ENCODE measurements around the gene CAMKK1. TPM values are rescaled to one million over a fixed set of nuclear protein-coding genes. Genes with fewer than 3 reads are reported as not detected.

CAMKK1 gene
- total and polyA plus RNA-seq, 2 donors (not counting 3 experiments of a cell fraction or from before 2014, with no cell fraction given): 4.5 to 6.1 TPM

DNA sequence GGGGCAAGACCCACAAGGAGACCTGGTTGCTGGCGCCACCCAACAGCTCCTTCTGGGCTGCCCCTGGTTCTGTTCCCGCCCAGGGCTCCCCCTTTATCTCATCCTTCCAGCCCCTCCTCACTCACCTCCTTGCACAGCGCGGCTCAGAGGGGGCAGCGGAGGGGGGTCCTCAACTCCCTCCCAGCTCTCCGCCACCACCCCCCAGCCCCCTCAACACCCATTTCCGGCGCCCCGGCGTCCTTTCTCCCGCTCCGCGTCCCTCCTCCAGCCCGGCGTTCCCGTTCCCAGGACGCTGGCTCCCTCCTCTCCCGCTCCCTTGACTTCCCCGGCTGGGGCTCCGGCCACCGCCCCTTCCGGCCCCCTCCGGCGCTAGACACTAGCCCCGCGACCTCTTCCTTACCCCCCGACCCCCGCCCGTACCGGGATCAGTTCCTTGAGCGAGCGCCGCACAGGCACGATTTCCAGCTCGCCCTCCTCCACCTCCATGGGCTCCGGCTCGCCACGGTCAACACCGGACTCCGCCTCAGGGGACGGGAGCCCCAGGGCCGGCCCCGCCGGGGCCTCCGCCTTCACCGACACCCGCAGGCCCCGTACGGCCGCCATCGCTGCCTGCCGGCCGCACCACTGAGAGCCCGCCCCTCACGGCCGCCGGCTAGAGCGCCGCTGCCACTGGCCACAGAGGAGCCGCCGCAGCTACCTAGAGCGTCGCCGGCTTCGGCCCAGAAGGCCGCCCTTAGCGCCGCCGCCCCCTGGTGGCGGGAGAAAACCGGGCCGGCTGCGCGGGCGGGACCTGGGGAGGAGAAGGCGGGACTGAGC, 47.0 kb downstream of the CAMKK1 start, which contains the start of gene NCBP3:
Gene NCBP3, minus strand, starts transcription at position 626 of the 816 bp plus-strand sequence. Its CDS starts 23 bp downstream, at position 603.
- peaks cover 3 to 6% of the 10 kb centered on the region in 2 experiments for H3K36me3 ChIP-seq (ENCODE audit: control insufficient read depth in 2 of 2, extremely low read depth in 1 of 2, insufficient read depth in 2 of 2, low read length in 2 of 2)
- peak within 1 kb of the TSS; percentile 75 to 97 (median 79) for H3K4me3 ChIP-seq (replicated peaks in 1 of 3; ENCODE audit: insufficient read depth in 1 of 3, low read depth in 1 of 3, low read length in 3 of 3)
- H3K27me3 ChIP-seq (ENCODE audit: control insufficient read depth in 2 of 2, insufficient read depth in 2 of 2, low read length in 2 of 2): no peaks in the 10 kb centered on the region
- H3K9me3 ChIP-seq (replicated peaks; ENCODE audit: control insufficient read depth, insufficient read depth, low read length): no peaks in the 10 kb centered on the region
- peak within 1 kb of the TSS; percentile 93 for H3K9ac ChIP-seq (replicated peaks; ENCODE audit: extremely low read depth, insufficient read depth, low read length)
- peak within 1 kb of the TSS; percentile 67 for H3K27ac ChIP-seq (ENCODE audit: insufficient read depth, low read depth, low read length)
- dilution Hi-C loops (cut with MboI; ENCODE audit: extremely low pct_ligation_motif_present, low sequenced_read_pairs): no loop called here
- POLR2A ChIA-PET: interaction anchor here (0.6 to 0.9 kb wide), 2 partner anchors 85 to 108 kb away, joined by 3 read pairs; no protein-coding TSS in a partner anchor
- no peaks in the 10 kb centered on the region for H3K9me1 ChIP-seq (replicated peaks; ENCODE audit: control insufficient read depth, extremely low read depth, insufficient read depth, low read length)
- TF ChIP-seq MYC (IDR thresholded peaks at IDR 0.05; ENCODE audit: low read depth, low read length) (no peak), EZH2 (IDR thresholded peaks at IDR 0.05; ENCODE audit: borderline replicate concordance, low read depth, low read length, severe bottlenecking) (no peak), JUN (IDR thresholded peaks at IDR 0.05; ENCODE audit: borderline replicate concordance, insufficient read depth, insufficient read length, low read depth) (no peak), FOS (IDR thresholded peaks at IDR 0.05; ENCODE audit: borderline replicate concordance, insufficient read depth, low read length) (no peak), POLR2AphosphoS5 (IDR thresholded peaks at IDR 0.05; ENCODE audit: insufficient read depth, low read depth, low read length) (peak; percentile 95), POLR2A (IDR thresholded peaks at IDR 0.05; ENCODE audit: low read depth, low read length) (peak; percentile 87), GATA2 (IDR thresholded peaks at IDR 0.05; ENCODE audit: insufficient read depth, insufficient read length, low read depth, low read length) (no peak)
- TF ChIP-seq, protein P1, sequence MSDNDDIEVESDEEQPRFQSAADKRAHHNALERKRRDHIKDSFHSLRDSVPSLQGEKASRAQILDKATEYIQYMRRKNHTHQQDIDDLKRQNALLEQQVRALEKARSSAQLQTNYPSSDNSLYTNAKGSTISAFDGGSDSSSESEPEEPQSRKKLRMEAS (IDR thresholded peaks at IDR 0.05; ENCODE audit: insufficient read depth, insufficient read length): no peak
- TF ChIP-seq, protein P2, sequence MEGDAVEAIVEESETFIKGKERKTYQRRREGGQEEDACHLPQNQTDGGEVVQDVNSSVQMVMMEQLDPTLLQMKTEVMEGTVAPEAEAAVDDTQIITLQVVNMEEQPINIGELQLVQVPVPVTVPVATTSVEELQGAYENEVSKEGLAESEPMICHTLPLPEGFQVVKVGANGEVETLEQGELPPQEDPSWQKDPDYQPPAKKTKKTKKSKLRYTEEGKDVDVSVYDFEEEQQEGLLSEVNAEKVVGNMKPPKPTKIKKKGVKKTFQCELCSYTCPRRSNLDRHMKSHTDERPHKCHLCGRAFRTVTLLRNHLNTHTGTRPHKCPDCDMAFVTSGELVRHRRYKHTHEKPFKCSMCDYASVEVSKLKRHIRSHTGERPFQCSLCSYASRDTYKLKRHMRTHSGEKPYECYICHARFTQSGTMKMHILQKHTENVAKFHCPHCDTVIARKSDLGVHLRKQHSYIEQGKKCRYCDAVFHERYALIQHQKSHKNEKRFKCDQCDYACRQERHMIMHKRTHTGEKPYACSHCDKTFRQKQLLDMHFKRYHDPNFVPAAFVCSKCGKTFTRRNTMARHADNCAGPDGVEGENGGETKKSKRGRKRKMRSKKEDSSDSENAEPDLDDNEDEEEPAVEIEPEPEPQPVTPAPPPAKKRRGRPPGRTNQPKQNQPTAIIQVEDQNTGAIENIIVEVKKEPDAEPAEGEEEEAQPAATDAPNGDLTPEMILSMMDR (IDR thresholded peaks at IDR 0.05; ENCODE audit: extremely low read depth in 1 of 2, insufficient read depth in 1 of 2, low read depth in 1 of 2, low read length in 2 of 2): peak; percentile 97
- peaks cover 33% of the 10 kb centered on the region for H3K79me2 ChIP-seq (ENCODE audit: control insufficient read depth, insufficient read depth, low read length)
- intact Hi-C loops (cut with micrococcal nuclease): loop anchor here (1.0 to 5.0 kb wide), 2 partner anchors 47 to 109 kb away; partner anchors contain the start of gene CAMKK1
- CTCF ChIA-PET: interaction anchor here (0.5 to 5.4 kb wide), 25 partner anchors 8 to 1357 kb away, joined by 3 to 63 read pairs (median 4); partner anchors contain the start of gene CAMKK1
- H4K20me1 ChIP-seq (replicated peaks; ENCODE audit: control insufficient read depth, extremely low read depth, insufficient read depth, low read length): no peaks in the 10 kb centered on the region
- FAIRE-seq (peak; percentile 91), DNase-seq (ENCODE audit: low read depth, low spot score) (peak; percentile 93)
- no TSS peak for BruUV-seq (replicated peaks)
- H3K4me1 ChIP-seq (ENCODE audit: control insufficient read depth, extremely low read depth, insufficient read depth, low read length): peaks cover 9% of the 10 kb centered on the region
- peak within 1 kb of the TSS; percentile 94 for H2AFZ ChIP-seq (ENCODE audit: low read depth, low read length)
- H3K4me2 ChIP-seq (ENCODE audit: insufficient read depth, low read length): peak within 1 kb of the TSS; percentile 96

Measured in endothelial cell of umbilical vein (primary cell).